NCI-H2196 treated with DMSO at 0.1 percent for 48 hours (cell line): ENCODE measurements around the gene EPAS1.

Experiments
- DNase-seq: peaks from one replicate; lab custom pipeline; 2025; ENCODE audit not compliant: unreplicated experiment; lab: John Stamatoyannopoulos, UW

Gene EPAS1

DNA sequence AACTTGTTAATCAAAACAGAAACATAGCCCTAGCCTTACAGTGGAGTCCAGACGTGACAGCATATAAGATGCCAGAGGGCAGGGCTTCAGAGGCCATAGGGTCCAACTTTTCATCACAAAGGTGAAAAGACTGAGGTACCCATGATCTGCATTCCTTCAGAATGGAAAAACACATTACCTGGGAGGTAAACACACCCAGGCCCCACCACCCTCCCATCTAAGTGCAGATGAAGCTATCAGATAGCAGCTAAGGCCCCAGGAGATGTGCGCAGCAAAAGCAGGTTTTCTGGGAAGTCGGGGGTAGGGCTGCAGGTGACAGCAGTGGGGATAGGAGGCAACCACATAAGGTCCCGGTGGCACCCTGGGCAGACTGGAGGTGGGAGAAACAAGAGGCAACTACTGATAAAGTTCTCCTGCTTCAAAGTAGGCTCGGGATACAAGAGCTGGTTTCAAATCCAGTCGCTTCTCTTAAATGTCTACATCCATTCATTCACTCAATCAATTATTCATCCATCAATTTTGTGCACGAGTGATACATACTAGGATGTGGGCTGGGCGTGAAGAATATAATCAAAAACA is 107.1 kb downstream of the EPAS1 start:
- no peak for DNase-seq

DNA sequence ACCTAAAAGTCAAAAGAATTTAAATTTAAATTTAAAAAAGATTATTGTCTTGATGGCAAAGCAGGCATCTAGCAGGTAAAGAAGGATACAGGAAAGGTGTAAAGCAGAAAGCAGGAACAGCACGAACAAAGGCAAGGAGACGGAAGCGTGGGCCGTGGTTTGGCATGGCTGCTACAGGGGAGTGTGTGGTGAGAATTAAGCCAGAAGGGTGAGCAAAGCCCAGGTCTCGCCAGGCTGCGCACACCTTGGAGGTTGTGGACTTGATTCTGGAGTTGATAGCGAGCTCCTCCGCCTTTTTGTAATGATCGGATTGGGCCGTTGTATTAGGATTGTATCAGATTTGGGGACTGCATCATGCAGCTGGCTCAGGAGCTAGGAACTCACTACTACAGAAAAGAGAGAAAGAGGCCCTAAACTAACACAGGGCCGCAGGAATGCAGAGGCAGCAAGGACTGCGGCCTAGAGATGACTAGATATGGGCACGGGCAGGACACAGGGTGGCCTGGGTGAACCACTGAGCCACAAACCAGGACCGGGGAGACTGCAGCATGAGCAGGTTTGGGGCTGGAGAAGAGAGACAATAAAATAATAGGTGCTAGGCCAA is 110.7 kb downstream of the EPAS1 start:
- no peak for DNase-seq

DNA sequence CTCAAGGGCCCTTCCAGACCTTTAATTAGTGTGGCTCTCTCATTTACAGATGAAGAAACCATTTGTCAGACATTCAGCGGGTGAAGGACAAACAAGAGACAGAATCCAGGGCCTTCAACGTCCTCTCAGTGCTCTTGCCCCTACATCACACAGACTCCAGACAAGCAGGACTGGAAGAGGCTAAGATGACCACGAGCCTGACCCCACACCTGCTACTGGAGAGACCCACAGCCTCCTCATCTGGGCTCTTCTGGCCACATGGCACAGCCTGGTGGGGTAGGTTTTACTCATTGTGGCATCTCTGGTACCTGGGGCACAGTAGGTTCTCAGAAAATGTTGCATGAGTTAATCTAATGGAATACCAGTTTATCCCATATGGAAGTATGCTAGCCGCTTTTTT is 112.5 kb downstream of the EPAS1 start:
- DNase-seq: no peak

DNA sequence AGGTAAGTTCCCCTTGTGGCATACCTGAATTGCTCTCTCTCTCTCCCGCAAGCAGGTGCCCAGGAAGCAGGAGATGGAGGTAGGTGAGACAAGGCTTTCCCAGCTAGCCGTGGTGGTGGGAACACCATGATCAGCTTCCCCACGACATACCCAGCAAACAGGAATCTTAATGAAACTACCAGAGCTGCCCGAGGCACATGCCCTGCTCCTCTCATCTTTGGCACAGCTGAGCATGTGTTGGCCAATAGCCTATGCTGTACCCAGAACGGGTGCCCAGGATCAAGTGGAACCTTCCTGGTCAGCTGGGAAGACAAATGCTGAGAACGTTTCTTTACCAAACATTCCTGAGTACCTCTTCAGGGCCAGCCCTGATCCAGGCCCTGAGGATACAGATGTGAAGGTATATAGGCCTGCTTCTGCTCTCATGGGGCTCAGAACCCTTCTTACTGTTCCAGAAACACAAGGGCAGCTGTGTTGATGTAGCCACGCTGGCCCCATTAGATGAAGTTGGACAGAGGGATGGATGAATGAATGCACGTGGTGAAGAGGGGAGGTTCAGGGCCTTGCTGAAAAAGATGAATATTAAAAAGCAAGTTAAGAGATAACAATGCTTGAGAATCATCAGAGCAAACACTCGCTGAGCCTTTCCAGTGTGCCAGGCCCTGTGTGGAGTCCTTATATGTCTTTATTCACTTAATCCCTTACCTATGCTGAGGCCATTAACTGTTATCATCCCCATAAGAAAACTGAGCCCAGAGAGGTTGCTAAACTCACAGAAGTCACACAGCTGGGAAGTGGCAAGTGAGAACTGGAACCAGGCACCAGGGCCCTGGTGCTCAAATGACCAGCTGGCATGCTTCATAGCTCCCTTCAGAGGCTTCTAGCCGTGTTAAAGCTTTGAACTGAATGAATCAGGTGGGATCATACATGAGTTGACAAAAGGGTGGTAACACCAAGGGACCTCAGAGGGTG is 113.4 kb downstream of the EPAS1 start:
- no peak for DNase-seq

DNA sequence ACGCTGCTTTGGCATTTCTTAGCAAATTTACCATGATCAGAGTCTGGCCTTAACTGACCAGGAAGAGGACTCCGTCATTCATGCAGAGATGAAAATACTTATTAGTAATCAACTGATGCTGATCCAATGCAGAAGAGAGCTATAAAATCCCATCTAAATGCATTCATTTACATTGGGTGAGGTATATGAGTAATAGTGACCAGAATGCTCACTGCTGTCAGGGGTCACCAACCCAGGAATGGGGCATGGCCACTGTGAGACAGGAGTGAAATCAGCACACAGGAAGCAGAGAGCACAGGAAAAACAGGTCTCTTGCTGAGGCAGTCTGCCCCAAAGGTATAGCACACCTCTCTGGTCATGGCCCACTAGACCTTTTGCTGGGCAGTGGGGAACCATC is 114.0 kb downstream of the EPAS1 start:
- no peak for DNase-seq

DNA sequence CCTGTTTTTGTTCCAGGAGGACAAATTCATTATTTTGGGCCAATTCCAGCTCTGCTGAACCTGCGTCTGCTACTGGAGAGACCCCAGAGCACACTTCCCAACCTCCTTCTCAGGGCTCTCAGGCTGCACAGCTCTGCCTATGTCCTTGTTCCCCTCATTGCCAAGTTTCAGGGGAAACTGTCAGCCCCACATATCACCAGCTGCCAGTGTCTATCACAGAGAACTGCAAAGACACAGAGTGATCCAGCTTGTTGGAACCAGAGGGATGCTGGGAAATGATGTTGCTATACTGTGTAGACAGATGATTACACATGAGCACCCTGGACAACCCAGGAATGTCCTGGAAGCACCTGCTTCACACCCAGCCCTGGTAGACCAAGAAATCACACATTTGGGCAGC is 114.8 kb downstream of the EPAS1 start:
- DNase-seq: no peak

DNA sequence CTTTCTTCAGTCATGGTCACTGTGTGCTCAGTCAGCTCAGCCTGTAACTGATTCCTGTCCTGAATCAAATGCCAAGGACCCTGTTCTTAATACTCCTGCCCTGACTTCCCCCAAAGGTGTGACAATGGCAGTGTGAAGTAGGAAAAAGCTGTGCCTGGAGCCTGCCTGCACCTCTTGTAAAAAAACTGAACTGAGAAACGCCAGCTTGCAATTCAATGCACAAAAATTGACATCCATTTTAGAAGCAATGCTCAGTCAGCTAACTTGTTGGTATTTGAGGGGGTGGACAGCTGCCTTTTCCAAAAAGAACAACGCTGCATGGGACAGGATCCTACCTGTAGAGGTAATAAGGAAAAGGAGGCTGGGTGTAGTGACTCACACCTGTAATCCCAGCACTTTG is 115.9 kb downstream of the EPAS1 start:
- no peak for DNase-seq

DNA sequence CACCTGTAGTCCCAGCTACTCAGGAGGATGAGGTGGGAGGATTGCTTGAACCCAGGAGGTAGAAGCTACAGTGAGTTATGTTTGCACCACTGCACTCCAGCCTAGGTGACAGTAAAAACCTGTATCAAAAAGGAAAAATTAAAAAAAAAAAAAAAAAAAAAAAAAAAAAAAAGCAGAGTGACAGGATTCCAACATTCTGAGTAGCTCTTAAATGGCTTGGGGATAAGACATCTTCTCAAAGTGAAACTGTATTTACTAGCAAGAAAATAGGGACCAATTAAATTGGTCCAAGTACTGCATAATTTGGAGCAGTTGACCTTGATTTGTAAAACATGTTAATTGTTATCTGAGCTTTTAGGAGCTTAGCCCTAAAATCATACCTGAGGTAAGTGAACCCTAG is 116.4 kb downstream of the EPAS1 start:
- no peak for DNase-seq

DNA sequence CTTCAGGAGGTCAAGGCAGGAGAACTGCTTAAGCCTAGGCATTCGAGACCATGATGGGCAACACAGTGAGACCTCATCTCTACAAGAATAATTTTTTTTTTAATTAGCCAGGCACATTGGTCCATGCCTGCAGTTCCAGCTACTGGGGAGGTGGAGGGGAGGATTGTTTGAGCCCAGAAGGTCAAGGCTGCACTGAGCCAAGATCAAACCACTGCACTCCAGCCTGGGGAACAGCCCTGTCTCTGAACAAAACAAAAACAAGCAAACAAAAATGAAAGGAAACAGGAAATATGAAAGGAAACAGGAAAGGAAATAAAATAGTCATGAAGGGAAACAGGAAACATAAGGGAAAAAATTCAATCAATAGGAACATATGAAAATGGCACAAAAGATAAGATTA is 117.5 kb downstream of the EPAS1 start:
- DNase-seq: no peak

DNA sequence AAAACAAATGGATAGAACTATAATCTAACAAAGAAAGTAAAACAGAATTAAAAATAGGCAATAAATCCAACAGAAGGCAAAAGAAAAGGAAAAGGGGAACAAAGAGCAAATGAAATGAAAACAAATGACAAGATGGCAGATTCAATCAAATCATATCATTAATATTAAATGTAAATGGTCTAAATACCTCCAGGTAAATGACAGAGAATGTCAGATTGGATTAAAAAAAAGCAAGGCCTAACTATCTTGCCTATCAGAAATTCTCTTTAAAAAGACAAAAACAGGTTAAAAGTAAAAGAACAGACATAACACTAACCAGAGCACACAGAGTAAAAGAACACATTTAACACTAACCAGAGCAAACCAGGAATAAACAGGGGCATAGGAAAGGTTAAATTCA is 119.1 kb downstream of the EPAS1 start:
- no peak for DNase-seq

DNA sequence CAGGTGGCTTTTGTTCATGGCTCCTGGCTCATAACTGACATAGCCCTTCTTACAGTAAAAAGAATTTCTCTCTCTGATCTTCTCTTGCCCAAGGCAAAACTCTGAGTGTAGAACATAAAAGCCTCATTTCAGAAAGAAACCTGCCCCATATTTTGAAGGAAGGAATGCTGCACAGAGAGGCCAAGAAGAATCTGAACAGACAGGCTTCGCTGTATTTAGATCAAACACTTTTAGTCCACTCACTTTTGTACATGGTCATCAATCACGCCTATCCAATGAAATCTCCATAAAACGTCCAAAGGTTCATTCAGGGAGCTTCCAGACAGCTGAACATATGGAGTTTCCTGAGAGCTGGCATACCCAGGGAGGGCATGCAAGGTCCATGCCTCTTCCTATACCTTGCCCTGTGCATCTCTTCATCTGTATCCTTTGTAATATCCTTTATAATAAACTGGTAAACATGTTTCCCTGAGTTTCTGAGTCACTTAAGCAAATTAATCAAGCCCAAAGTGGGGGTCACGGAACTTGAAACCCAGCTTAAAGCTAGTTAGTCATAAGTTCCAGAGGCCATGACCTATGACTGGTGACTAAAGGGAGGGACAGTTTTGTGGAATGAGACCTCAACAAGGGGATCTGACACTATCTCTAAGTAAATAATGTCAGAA is 119.7 kb downstream of the EPAS1 start:
- DNase-seq: no peak

DNA sequence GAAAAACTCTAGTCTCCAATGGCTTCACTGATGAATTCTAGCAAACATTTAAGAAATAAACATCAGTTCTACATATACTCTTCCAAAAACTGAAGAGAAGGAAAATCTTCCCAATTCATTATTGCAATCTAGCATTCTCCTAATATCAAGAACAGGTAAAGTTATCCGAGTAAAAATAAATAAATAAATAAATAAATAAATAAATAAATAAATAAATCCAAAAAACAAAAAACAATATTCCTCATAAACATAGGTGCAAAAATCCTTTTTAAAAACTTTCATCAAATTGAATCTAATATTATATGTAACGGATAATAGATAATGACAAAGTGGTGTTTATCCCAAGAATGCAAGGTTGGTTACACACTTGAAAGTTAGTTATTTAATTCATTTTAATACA is 123.7 kb downstream of the EPAS1 start:
- no peak for DNase-seq

DNA sequence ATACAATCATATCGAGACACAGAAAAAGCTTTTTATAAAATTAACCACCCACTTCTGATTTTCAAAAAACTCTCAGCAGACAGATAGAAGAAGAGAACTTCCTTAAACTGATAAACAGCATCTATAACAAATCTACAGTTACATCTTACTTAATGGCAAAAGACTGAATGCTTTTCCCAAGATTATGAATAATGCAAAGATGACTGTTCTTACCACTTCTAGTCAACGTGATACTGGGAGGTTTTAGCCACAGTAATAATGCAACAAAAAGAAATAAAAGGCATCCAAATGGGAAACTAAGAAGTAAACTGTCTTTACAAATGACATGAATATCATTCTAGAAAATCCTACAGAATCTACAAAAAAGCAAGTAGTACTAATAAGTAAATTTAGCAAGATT is 124.2 kb downstream of the EPAS1 start:
- DNase-seq: no peak

DNA sequence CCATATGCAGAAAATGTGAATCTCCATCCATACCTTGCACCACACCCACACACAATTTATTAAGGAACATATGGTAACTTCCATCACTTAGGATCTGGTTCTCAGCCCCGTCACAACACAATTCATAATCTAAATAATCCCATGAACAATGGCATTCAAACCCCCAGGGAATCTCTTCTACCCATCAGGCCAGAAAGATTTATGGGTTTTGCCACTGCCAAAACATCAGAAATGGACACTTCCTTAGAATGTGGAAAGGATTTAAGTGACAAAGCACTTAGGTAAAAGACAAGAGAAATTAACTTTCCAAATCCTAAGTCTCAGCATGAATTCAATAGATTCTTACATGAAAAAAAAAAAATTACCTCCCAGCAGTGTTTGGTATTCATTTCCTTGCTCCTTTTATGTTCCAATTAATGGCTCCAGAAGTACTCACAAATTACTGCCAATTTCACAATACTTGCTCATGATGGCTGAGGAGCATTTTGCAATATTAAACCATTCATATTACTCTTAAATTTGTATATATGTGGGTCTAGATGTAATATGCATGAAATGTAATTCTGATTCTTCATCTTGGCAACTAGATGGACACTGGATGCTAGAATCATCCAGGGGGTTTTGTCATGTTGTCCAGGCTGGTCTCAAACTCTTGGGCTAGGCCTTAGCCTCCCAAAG is 125.6 kb downstream of the EPAS1 start:
- DNase-seq: no peak

DNA sequence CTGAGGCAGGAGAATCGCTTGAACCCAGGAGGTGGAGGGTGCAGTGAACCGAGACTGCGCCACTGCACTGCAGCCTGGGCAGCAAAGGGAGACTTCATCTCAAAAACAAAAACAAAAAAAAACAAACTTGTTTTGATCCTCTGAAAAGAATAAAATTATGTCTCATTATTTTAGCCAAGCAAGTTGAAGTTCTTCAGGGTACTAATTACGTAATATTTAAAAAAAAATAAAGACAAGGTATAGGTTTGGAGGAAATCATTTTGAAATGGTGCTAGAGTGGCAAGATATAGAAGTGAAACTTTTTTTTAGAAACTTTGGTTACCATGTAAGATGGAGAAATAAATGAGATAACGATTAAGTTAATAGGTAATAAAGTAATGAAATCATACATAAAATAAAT is 127.7 kb downstream of the EPAS1 start:
- DNase-seq: no peak

DNA sequence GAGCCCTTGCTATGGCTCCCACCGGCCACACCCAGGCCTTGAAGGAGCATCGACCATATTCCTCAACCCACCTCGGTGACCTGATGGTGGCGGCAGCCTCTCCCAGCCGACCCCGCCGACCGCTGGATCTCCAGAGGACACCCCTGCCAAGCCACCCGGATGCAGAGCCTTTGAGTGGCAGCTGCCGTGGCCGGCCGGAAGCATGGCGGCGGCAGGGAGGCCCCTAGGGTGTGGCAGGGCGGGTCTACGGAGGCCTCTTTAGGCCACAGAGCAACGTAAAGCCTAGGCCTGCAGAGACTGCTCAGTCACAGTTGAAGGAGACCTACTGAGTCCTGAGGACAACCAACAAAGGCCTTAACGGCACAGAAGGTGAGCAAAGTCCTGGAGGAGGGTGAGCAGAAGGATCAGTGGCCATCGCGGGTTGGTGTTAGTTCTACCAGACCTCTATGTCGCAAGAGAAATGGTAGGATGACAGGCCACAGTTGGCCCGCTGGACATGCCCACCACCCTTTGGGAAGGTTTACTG is 131.8 kb downstream of the EPAS1 start:
- no peak for DNase-seq

DNA sequence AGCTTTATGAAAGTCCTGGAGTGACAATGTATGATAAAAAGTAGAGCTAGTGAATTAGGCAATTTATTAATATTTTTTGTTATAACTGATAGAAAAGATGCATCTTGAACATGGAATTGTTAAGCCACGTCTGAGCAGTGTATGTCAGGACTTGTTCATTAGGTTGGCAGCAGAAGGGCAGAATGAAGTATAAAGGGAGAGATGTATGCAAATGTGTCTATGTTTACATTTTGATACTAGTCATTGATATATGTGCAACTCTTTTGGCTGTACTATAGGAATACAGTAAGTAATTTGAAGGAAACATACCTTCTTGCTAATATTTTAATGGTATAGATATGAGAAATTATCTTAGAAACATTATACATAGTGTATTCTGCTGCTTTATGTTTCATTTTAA is 133.2 kb downstream of the EPAS1 start:
- DNase-seq: no peak

DNA sequence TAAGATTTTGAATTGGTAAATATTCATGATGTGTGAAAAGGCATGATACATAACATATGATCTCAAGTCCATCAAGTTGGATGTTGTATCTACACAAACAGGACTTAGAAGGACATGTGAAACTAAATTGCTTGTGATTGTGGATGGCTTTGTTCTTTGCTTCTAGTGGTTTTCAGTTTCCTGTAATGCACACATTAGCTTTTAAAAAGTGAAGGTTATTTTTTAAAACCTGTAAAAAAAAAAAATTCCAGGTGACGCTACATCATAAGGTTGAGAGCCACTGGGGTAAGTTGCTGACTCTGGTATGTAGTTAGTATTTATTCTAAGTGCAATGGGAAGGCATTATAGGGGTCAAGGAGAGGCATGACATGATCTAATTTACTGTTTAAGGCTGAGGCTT is 133.8 kb downstream of the EPAS1 start:
- no peak for DNase-seq

DNA sequence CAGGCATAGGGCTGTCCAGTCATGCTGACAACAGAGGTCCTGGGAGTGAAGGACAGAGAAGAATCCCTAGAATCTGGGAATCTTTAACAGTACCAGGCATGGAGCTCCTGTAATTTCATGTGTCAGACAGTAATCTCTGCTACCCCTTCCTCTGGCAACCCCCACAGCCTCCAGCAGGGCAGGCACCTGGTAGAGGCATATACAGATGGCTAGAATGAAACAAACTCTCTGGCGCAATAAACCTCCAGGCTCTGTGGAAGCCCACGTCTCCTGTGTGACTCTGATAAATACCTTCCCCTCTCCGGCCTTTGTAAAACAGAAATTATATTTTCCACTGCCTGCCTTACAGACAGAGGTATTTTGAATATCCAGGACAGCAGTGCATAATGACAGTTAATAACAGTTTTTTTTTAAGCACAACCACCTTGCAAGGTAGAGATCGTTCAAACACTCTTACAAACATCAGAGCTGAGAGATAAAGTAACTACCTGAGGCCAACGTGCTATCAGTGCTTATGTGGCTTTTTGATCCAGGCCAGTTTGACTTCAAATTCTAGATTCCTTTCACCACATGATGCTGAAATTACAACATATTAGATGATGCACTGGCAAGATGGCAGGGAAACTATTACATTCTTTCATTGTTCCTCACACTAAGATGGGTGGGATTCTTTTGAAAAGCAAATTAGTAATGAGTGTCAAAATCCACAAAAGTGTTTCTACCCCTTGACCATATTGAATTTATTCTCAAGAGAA is 134.5 kb downstream of the EPAS1 start:
- DNase-seq: no peak

DNA sequence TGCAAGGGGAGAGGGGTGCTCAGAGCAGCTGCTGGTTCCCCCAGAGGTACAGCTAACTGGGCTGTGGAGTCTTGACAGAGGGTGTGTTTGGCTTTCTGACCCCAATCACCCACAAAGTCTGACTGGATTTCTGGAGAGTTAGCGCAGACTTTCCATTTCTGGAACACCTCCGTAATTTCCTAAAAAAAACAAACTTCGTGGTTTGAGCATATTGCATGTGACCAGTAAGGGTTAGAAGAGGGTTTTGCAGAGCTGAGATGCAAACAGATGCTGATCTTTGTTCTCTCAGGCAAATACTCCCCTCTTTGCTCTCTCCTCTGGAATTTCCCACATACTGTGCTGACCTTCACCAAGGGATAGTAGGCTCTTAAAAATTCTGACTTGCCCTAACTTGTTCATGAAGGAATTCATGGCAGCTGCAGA is 137.7 kb downstream of the EPAS1 start:
- DNase-seq: no peak
